ENCODE data around the gene ARHGAP15.

GRCh38 chr2:143607231-143608062 lies 478.2 kb downstream of the ARHGAP15 start:
- TF ChIP-seq CTCF (IDR thresholded peaks at IDR 0.05), result no peak
- no peak for TF ChIP-seq POLR2AphosphoS5 (IDR thresholded peaks at IDR 0.05)

All from transverse colon (tissue), 4 donors.